Measurements from ENCODE around the gene IFI27L2. TPM values are rescaled to one million over a fixed set of nuclear protein-coding genes. Genes with fewer than 3 reads are reported as not detected.
"Not testable (repeated sequence)": the region's sequence is repeated elsewhere in the genome, so short reads cannot be mapped to it uniquely, and the experiment has no call there.

Gene IFI27L2, protein sequence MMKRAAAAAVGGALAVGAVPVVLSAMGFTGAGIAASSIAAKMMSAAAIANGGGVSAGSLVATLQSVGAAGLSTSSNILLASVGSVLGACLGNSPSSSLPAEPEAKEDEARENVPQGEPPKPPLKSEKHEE
- 61.8 TPM for total RNA-seq

DNA sequence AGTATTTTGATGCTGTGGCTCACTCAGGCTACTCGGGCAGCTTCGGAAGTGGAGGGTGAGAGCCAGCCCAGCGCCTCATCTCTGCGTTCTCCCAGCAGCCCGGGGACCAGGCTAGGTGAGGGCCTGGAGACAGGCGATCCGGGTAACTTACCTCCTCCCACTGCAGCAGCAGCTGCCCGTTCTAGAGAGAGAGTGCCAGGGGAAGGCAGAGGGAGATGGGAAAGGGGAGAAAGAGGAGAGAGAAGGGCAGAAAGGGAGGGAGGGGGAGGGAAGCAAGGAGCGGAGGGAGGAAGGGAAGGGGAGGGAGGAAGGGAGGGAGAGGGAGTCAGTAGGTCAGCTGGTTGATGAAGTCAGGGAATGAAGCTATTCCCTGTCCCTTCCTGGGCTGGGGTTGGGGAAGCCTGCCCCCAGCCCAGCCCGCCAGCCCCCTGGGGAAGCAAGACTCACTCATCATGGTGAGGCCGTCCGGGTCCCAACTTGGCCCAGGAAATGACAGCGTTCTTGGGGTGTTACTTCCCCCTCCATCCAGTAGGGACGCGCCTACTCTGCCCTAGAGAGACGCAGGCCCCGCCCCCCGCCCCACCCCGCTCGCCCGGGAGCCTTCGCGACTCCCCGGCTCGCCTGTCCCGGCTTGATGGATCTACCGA, at the start of gene IFI27L2:
IFI27L2 (minus strand) TSS at position 494 of the 647 bp plus-strand sequence; CDS start at position 454, 40 bp downstream.
- DNase-seq (ENCODE audit: low spot score), result peak; percentile 55

DNA sequence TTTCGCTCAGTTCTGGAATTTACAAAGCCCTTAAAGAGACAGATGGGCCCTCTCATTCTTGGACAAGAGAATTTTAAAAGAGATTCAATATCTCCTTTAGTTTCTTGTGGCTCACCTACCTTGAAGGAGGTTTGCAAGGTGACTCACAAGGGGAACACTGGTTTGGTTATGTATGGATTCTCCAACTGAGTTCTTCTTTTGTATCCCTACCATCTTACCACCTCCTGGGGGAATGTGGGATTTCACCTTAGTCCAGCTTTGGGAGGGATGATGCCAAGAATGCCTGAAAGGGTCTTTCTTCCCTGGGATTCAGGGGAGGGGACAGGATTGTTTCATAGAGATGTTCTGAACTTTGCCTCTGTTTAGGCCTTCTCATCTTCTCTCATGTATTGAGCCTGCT, 48.4 kb upstream of the IFI27L2 start:
- no peak for DNase-seq (ENCODE audit: low spot score)

DNA sequence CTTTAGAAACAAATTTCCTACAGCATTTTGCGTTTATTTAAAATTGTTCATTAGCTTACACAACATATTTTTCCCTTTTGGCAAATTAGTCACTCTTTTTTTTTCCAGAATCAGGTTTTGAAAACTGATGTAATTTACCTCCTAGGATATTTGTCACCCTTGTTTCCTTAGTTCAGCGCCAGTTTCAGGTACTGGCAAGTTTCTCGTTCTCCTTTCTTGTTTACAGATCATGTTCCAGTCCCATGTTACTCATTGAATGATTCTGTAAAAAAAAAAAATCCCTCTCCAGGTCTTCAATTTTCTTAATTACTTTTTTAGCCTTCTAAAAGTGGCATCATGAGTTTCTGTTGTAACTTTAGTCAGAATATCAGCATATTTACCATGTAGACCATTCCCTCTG, 47.4 kb upstream of the IFI27L2 start:
- no peak for DNase-seq (ENCODE audit: low spot score)

DNA sequence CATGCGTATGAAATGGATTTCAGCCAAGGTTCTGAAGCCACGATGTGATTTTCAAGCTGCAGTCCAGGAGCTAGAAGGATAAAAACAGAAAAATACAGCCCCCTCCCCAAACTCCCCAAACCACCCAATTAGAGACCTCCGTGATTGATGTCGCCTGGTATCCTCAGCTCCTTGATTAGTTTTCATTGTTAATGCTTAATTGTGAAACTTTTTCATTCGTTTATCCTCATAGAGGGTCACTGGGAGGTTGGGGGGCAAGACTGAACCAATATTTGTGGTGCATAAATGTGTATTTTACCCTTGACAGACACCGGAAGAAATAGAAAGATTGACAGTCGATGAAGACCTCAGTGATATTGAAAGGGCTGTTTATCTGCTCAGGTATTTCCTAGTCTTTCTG, 46.3 kb upstream of the IFI27L2 start:
- no peak for DNase-seq (ENCODE audit: low spot score)

DNA sequence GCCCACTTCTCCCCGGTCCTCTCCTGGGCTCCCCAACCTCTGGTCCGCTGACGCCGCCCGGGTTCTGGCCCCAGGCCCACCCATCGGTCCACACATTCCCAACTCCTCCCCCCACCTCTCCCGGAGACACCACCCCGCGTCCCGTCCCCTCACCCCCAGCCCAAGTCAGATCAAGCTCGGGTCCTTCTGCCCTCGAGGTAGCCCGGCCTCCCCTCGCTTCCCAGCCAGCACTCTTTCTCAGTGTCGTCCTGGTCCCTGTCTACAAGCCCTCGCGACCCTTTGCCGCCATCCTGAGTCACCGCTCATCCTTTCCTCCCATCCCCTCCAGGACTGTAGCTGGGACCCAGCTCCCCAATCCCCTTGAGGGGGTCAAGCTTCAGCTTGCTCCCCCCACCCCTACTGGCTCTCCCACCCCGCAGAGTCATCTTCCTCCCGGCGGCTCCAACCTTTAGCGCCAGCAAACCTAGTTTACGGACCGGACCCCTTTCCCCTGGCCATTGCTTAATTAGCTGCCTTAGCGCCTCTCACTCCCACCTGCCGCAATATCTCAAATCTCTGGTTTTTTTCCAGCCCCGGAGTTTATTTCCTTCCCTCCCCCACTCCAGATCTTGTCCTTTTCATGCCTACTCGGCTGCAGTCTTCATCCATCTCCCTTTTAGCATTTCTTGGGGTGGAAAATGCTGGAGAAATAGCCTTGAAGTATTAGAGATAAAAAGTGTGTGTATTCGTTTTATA, 45.8 kb upstream of the IFI27L2 start:
- no peak for DNase-seq (ENCODE audit: low spot score)

DNA sequence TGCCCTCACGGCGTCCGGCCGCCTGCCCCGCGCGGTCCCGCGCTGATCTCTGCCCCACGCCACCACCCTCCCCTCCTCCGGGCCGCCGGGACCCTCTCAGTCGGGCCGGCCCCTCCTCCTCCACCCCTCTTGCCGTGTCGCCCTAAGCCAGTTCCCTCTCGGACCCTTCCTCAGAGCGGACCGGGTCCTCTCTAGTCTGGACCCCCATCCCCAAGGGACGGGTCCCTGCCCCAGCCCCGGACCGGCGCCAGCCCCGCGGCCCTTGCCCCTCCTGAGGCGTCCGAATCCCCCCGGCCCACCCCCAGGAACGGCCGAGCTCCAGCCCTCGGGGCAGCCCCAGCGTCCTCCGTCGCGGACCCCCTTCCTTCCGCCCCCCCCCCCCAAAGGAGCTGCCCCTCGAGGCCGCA, 45.2 kb upstream of the IFI27L2 start:
- no peak for DNase-seq (ENCODE audit: low spot score)

DNA sequence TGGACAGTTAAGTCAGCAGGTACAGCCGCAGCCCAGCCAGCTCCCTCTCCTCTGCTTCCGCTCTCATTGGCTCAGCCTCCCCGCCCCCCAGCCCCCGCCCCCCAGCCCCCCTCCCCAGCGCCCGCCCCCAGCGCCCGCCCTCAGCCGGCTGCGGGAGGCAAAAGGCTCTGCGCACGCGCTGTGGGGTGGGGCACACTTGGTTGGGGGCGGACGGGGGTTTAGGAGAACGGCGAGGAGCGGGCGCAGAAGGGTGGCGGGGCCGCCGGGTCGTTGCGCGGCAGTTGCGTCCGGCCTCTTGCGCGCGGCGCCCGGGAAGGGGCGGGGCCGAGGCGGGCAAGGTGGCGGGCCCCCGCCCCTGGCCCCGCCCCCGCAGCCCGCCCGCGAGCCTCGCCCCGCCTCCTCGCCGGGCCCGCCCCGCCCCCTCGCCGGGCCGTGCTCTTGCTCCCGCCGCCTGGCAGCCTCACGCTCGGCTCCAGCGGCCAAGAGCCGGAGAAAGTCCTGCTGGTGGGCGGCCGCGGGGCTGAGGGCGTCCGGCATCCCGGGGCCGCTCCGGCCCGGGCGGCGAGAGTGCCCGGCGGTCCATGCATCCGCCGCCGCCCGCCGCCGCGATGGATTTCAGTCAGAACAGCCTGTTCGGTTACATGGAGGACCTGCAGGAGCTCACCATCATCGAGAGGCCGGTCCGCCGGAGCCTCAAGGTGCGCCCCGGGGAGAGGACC, 44.6 kb upstream of the IFI27L2 start, which contains the start of gene PPP4R4:
PPP4R4 (plus strand) TSS at position 438 of the 719 bp plus-strand sequence; CDS start at position 582, 144 bp downstream.
- peak; percentile 83 for DNase-seq (ENCODE audit: low spot score)

DNA sequence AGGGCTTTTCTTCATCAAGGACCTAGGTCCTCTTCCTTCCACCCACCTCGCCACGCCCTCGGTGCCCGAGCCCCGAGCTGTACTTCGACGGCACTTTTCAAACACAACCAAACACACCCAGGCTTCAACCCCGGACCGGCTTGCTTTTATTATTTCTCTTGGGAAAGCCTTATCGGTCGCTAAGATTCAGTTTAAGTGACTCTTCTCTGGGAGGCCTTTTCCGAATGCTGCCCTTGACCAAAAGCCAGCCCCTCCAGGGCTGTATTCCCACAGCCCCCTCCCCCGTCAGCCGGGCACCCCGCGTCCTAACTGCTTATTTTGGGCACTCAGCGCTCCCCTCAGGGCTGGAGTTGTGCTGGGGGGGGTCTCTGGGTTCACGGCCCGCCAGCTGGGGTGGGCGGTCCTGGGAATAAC, 44.1 kb upstream of the IFI27L2 start:
- no peak for DNase-seq (ENCODE audit: low spot score)

DNA sequence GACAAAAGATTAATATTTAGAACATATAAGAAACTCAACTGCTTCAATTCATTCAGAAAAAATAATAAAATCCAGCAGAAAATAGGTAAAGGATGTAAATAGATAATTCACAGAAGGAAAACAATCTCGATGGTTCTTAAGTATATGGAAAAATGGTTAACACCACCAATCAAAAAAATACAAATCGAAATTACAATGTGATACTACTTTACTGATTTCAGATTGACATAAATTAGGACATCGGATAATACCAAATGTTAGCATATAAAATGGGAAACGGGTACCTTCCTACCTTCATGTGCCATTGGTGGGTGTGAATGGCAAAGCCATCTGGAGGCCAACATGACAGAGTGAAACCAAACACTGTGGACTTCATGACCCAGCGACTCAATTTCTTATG, 43.1 kb upstream of the IFI27L2 start:
- DNase-seq (ENCODE audit: low spot score), result no peak

DNA sequence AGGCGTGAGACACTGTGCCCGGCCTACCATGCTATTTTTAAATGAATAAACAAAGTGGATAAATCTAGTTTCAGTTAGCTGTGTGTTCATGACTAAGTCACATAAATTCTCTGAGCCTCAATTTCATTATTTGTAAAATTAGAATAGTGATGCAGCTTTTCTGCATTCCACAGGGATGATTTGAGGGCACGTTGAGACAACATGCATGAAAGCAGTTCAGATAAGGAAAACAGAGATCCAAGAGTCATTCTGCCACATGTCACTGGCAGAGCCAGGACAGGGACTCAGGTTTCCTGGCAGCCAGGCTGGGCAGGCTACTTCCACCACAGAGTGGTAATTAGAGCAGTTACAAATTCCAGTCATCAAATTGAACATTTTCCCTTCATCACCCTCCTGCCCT, 41.8 kb upstream of the IFI27L2 start:
- no peak for DNase-seq (ENCODE audit: low spot score)

DNA sequence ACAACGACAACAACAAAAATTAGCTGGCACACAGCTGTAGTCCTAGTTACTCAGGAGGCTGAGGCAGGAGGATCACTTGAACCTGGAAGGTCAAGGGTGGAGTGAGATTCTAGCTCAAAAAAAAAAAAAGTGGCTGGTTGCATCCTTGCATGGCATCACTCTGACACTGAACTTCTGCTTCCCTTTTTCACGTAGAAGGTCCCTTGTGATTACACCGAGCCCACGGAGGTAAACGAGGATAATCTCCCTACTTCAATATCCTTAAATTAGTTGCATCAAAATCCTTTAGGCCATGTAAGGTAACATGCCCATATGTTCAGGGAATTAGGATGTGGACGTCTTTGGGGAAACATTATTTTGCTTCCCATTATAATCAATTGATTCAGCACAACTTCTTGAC, 40.7 kb upstream of the IFI27L2 start:
- DNase-seq (ENCODE audit: low spot score), result no peak

DNA sequence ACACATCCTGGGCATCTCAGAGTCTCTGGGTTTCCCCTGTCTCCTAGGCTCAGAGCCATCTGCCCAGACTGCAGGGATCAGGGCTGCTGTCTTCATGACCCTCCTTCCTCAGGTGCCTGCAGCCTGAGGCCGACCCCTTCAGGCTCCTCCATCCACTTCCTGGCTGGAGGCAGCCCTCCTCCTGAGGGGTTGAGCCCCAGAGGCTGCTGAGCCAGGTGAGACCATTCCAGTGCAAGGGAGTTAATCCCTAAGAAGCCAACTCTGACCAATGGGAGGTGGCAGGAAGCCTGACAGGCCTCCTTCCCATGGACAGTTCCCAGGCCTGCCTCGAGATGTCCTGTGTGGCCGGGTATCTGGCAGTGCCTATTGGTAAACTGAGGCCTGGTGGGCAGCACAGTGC, 36.3 kb upstream of the IFI27L2 start:
- DNase-seq (ENCODE audit: low spot score), result no peak

DNA sequence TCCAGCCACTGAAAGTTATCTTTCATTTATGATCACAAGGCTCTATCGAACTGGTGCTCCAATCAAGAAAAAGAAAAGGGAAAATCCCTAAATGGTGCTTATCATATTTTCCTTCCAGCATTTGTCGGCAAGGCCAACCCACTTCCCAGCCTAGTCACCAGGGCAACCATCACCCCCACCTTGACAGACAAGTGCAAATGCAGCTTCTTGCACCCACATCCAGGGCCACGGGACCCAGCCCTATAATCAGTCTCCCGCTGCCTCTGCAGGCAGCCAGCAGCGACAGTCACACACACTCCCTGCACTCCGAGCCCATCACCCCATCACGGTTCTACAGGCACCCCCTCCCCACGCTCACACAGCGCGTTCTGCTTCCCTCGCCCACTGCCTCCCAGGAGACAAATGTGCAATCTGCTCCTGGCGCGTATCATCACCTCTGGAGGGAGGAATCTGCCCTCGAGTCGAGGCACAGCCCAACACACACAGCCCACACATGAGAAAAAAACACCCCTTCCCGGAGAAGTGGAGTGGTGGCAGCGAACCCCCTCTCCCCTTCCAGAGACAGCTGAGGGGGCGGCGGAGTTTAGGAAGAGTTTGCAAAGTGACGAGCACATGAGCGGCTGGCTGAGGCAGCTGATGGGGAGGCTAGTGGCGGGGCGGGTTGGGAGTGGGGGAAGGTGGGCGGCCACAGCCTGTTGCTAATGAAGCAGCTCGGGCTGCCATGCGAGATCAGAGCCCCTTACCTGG, 35.5 kb upstream of the IFI27L2 start:
- no peak for DNase-seq (ENCODE audit: low spot score)

DNA sequence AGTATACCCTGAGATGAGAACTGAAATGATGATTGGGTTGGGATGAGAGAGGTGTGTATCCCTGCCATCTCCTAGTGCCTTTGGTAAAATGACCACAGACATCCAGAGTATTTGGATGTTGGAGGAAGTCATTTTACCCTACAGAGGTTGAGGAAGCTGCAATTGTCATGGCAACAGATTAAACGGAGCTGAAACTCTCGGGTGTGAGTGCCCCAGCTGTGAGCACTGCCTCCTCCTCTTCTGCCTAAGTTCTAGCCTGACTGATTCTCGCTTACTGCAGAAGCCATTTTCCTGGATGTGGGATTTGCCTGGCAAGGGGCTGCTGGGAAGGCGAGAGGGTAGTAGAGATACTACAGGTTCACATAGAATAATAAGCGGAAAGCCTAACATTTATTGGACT, 34.4 kb upstream of the IFI27L2 start:
- DNase-seq (ENCODE audit: low spot score), result no peak

DNA sequence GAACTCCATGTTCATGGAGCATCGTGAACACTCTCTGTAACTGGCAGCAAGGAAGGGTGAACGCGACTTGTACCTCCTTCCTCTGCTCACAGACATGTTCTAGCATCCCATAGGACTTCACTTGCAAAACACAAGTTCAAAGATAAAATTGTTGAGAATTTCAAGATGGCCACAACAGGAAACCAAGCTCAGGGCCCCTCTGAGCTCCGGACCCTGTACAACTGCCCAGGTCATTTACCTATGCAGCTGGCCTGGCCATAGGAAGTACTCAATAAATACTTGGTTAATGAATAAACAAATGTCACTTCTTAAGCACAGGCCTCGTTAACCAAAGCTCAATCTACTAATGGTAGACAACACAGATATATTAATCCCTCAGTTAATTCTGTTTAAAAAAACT, 33.1 kb upstream of the IFI27L2 start:
- no peak for DNase-seq (ENCODE audit: low spot score)

DNA sequence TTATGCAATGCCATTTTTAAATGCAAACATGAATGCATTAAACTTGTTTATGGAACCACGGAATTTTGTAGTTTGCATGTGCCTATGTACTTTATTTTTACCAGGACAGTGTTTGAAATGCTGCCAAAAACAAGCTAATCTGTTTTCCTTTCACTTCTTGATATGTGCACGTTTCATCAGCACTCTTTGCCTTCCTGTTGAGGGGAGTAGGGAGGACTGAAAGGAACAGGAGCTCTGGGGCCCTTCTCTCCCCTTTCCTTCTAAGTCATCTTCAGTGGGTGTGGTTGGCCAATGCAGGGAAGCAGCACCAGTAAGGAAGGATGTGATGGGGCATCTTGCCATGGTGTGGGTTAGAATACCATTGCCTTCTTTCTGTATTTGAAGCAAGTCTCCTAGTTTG, 32.6 kb upstream of the IFI27L2 start:
- no peak for DNase-seq (ENCODE audit: low spot score)

DNA sequence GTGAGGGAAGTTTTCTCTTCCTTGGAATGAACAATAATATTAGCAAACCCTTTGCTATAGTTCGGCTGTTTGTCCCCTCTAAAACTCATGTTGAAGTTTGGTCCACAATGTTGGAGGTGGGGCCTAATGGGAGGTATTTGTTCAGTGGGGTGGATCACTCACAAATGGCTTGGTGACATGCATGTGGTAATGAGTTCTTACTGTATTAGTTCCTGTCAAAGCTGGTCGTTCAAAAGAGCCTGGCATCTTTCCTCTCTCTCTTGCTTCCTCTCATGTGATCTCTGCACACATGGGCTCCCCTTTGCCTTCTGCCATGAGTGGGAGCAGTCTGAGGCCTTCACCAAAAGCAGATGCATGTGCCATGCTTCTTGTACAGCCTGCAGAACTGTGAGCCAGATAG, 31.7 kb upstream of the IFI27L2 start:
- no peak for DNase-seq (ENCODE audit: low spot score)

DNA sequence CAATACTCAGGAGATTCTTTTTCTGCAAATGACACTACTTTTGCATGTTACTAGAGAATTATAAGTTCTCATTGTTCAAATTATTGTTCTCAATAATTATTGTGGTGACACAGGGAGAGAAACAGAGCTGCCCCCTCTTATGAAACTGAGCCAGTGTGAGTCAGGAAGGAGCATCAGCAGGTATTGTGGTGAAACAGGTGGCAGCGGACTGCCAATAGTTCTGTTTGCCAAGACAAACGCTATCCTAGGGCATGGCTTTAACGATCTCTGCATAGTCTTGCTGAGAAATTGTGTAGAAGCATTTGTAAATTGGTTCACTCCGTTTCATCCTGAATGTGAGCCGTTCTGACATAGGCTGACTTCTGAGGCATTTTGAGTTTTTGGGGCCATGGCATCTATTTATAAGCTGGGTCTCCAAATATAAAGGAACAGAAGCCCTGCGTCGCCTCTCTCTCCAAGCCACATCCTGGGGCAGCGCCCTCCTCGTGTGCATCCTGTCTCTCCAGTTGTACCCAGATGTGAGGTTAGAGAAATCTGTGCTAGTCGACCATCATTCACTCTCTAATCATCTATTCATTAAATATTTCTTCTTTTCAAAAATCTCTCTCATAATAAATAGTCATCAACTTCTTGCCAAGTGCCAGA, 29.0 kb upstream of the IFI27L2 start:
- no peak for DNase-seq (ENCODE audit: low spot score)

DNA sequence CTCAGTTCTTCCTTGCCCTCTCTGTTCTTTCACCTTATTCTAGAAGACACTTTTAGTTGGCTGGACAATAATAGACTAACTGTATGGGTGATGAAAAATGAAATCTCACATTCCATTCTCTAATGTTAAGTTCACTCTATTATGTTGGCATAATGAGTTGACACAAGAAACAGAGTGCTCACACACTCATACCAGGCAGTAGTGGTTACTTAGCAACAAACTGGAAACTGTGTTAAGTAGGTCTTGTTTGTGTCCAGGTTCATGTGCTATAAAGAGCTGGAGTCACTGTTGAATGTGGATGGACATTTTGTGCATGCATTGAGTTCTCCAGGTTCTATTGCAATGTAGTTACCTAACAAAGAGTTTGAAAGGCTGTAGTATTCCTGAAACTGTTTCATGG, 27.8 kb upstream of the IFI27L2 start:
- no peak for DNase-seq (ENCODE audit: low spot score)

DNA sequence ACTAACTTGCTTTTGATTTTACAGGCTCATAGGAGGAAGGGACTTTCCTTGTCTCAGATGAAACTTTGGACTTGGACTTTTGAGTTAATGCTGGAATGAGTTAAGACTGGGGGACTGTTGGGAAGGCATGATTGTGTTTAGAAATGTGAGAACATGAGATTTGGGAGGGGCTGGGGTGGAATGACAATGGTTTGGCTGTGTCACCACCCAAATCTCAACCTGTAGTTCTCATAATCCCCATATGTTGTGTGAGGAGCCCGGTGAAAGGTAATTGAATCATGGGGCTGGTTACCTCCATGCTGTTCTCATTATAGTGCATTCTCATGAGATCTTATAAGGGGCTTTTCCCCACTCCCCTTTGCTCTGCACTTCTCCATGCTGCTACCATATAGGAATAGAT, 26.7 kb upstream of the IFI27L2 start:
- not testable (repeated sequence) for DNase-seq (ENCODE audit: low spot score)

DNA sequence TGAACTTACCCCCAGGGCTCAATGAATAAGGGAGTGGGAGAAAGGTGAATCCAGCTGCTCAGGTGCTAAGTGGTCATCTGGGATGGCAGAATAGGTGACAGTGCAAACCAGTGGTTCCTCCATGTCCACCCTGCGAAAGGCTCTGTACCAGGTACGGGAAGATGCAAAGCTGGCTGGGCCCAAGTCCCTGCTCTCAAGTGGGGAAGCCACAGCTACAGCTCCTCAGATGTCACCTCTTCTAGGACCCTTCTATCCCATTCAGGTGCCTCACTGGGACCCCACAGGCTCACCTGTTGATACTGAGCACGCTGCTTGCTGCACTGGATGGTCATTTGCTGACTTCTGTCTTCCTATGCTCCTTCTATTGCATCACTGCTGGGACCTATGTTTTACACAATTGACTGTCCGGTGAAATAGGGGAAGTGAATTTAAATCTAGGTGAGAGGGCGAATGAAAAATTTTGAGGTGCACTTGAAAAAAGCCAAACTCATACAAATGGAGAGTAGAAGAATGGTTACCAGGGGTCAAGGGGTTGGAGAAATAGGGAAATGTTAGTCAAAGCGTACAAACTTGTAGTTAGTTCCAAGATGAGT, 24.4 kb upstream of the IFI27L2 start:
- no peak for DNase-seq (ENCODE audit: low spot score)
